ENCODE measurements around the gene XPO5.
A peak's percentile ranks its signal among the peaks of the same experiment; 100 is the strongest.
"Not testable (repeated sequence)": the region's sequence is repeated elsewhere in the genome, so short reads cannot be mapped to it uniquely, and the experiment has no call there.

Gene XPO5

DNA sequence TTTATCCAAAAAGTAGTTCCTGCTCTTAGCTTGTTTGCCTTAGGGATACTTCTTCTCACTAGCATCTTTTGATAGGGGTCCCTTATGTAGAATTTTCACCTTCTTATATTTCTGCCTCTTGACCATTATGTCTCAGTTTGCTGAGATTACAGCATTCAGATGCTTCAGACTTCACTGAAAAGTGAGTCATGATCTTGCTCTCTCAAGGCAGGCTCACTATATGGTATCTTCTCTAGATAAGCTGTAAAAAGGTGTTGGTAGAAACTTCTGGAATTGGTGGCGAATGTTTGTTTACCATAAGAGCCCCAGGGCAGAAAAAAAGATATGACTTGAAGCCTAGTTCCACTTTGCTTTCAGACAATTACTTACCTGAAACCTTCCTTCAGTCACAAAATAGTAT, 33.6 kb upstream of the XPO5 start:
- Histone ChIP-seq H2AFZ (ENCODE audit: low read depth, low read length) (no peak overlapping the region), H3K27me3 (ENCODE audit: insufficient read depth, low read length) (no peaks in the 10 kb centered on the region), H3K36me3 (ENCODE audit: insufficient read depth, low read length) (peaks cover 50% of the 10 kb centered on the region), H3K4me1 (ENCODE audit: insufficient read depth, low read length) (no peaks in the 10 kb centered on the region), H3K4me3 (ENCODE audit: low read length) (no peak overlapping the region), H3K9me3 (ENCODE audit: low read length) (no peaks in the 10 kb centered on the region)

DNA sequence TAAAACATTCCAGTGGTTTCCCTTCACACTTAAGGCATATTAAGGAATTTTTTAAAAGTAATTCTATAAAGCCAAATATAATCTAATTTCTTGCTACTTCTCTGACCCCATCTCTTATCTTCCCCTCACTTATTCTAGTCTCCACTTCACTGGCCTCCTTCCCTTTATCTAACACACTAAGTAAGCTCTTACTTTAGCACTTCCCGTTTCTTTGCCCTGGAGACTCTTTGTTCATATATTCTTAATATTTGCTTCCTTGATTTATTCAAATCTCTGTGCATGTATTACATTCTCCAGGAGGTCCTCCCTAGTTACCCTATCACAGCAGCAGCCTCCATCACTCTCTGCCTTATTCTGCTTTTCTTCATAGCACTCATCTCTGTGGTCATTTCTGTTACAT, 33.0 kb upstream of the XPO5 start:
- peaks cover 49% of the 10 kb centered on the region for H3K36me3 ChIP-seq (ENCODE audit: insufficient read depth, low read length)
- no peaks in the 10 kb centered on the region for H3K4me1 ChIP-seq (ENCODE audit: insufficient read depth, low read length)
- H2AFZ ChIP-seq (ENCODE audit: low read depth, low read length) = no peak overlapping the region
- H3K4me3 ChIP-seq (ENCODE audit: low read length) = no peak overlapping the region
- H3K27me3 ChIP-seq (ENCODE audit: insufficient read depth, low read length) = no peaks in the 10 kb centered on the region
- H3K9me3 ChIP-seq (ENCODE audit: low read length) = no peaks in the 10 kb centered on the region

DNA sequence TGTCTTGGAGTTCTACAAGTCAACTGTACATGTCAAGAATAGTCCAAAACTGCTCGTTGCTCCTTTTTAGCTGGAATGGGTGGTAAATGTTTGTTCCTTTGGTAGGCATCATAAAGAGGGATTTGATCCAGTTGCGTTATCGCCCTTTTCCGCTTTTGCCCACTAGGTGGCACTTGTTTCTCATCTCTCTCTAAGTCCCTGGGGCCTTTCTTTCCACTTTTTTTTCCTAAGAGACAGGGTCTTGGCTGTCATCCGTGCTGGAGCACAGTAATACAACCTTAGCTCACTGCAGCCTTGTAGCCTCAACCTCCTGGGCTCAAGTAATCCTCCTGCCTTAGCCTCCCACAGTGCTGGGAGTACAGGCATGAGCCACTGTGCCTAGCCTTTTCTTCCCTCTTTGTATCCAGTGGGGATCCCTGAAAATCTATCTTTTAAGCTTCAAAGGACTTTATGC, 32.5 kb upstream of the XPO5 start:
- no peak overlapping the region for H2AFZ ChIP-seq (ENCODE audit: low read depth, low read length)
- H3K4me3 ChIP-seq (ENCODE audit: low read length) = no peak overlapping the region
- no peaks in the 10 kb centered on the region for H3K9me3 ChIP-seq (ENCODE audit: low read length)
- peaks cover 49% of the 10 kb centered on the region for H3K36me3 ChIP-seq (ENCODE audit: insufficient read depth, low read length)
- no peaks in the 10 kb centered on the region for H3K4me1 ChIP-seq (ENCODE audit: insufficient read depth, low read length)
- no peaks in the 10 kb centered on the region for H3K27me3 ChIP-seq (ENCODE audit: insufficient read depth, low read length)

DNA sequence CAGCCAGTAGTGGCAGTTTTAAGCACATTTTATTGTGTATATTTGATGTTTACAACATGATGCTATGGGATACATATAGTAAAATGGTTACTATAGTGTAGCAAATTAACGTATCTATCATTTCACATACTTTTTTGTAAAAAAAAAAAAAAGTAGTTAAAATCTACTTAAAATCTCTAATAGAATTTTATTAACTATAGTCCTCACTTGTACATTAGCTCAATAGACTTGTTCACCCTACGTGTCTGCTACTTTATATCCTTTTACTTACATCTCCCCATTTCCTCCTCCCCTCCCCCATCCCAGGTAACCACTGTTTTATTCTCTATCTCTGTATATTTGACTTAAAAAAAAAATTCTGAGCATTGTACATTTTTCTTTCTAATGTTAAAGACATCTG, 30.2 kb upstream of the XPO5 start:
- Histone ChIP-seq H3K27me3 (ENCODE audit: insufficient read depth, low read length) (no peaks in the 10 kb centered on the region), H2AFZ (ENCODE audit: low read depth, low read length) (no peak overlapping the region), H3K4me3 (ENCODE audit: low read length) (no peak overlapping the region), H3K4me1 (ENCODE audit: insufficient read depth, low read length) (no peaks in the 10 kb centered on the region), H3K9me3 (ENCODE audit: low read length) (no peaks in the 10 kb centered on the region), H3K36me3 (ENCODE audit: insufficient read depth, low read length) (peaks cover 54% of the 10 kb centered on the region)

DNA sequence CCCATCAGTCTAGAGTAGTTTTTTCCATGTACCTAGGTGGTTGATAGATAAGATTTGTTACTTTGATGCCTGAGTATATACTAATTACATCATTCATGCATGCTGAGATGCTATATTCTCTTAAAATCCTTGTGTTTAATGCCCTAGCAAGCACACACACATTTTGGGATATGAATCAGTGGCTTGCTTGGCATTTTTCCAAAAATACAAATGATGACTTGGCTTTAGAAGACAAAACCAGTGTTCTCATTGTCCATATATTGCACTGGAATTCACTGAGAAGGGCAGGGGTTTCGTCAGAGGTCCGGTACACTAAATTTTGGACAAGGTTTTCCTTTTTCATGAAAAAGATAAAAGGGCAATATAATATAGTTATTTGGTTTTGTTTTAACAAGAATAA, 28.3 kb upstream of the XPO5 start:
- no peaks in the 10 kb centered on the region for H3K4me1 ChIP-seq (ENCODE audit: insufficient read depth, low read length)
- H3K4me3 ChIP-seq (ENCODE audit: low read length) = no peak overlapping the region
- H3K27me3 ChIP-seq (ENCODE audit: insufficient read depth, low read length) = no peaks in the 10 kb centered on the region
- no peak overlapping the region for H2AFZ ChIP-seq (ENCODE audit: low read depth, low read length)
- peaks cover 52% of the 10 kb centered on the region for H3K36me3 ChIP-seq (ENCODE audit: insufficient read depth, low read length)
- H3K9me3 ChIP-seq (ENCODE audit: low read length) = no peaks in the 10 kb centered on the region

DNA sequence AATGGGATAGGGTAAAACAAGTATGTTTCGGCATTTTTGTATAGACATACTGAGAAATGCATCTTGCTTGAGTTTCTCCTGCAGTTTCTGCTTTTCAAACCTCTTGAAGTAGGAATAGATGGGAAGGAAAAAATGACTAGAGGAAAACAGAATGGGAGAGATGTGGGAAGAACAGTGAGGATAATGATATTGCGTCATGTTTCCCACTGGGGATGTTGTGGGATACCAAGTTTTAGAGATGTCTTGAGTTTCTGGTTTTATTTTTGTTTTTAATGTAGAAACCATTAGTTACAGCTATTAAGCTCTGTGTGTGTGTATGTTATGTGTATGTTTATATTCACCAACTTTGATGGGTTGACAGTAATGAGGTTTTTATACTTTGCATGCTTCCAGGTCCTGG, 24.8 kb upstream of the XPO5 start:
- Histone ChIP-seq H3K9me3 (ENCODE audit: low read length) (no peaks in the 10 kb centered on the region), H3K36me3 (ENCODE audit: insufficient read depth, low read length) (peaks cover 51% of the 10 kb centered on the region), H3K27me3 (ENCODE audit: insufficient read depth, low read length) (no peaks in the 10 kb centered on the region), H2AFZ (ENCODE audit: low read depth, low read length) (no peak overlapping the region), H3K4me1 (ENCODE audit: insufficient read depth, low read length) (no peaks in the 10 kb centered on the region), H3K4me3 (ENCODE audit: low read length) (no peak overlapping the region)

DNA sequence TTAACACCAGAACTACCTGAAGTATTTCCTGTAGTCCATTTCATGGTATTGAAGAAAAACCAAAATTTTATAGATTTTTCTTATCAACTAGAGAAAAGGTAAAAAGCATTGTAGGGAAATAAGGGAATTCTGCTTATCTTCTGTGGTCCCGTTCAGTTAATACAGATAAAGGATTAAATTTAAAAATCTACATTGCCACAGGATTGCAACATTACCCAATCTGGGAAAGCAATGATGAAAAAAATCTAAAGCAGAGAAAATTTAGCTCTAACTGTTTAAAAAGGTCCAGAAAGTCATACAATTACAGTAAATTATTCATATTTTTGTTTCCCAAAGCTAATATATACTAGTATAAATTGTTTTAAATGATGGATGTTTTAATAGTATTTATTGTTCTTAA, 18.1 kb upstream of the XPO5 start:
- H3K36me3 ChIP-seq (ENCODE audit: insufficient read depth, low read length) = peaks cover 29% of the 10 kb centered on the region
- no peak overlapping the region for H3K4me3 ChIP-seq (ENCODE audit: low read length)
- H3K27me3 ChIP-seq (ENCODE audit: insufficient read depth, low read length) = no peaks in the 10 kb centered on the region
- no peaks in the 10 kb centered on the region for H3K9me3 ChIP-seq (ENCODE audit: low read length)
- no peaks in the 10 kb centered on the region for H3K4me1 ChIP-seq (ENCODE audit: insufficient read depth, low read length)
- no peak overlapping the region for H2AFZ ChIP-seq (ENCODE audit: low read depth, low read length)

DNA sequence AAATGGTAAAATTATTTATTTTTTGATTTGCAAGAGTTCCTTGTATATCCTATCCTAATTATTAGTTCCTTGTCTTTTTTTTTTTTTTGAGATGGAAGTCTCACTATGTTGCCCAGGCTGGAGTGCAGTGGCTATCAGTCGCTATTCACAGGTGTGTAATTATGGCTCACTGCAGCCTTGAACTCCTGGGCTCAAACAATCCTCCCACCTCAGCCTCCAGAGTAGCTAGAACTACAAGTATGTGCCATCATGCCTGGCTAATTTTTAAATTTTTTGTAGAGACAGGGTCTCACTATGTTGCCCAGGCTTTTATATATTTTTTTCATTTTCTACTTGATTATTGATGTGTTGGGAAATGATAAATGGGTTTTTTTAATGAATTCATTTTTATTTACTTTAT, 13.7 kb upstream of the XPO5 start:
- peaks cover 49% of the 10 kb centered on the region for H3K36me3 ChIP-seq (ENCODE audit: insufficient read depth, low read length)
- H3K4me1 ChIP-seq (ENCODE audit: insufficient read depth, low read length); H2AFZ ChIP-seq (ENCODE audit: low read depth, low read length); H3K27me3 ChIP-seq (ENCODE audit: insufficient read depth, low read length); H3K4me3 ChIP-seq (ENCODE audit: low read length); H3K9me3 ChIP-seq (ENCODE audit: low read length): not testable (repeated sequence)

DNA sequence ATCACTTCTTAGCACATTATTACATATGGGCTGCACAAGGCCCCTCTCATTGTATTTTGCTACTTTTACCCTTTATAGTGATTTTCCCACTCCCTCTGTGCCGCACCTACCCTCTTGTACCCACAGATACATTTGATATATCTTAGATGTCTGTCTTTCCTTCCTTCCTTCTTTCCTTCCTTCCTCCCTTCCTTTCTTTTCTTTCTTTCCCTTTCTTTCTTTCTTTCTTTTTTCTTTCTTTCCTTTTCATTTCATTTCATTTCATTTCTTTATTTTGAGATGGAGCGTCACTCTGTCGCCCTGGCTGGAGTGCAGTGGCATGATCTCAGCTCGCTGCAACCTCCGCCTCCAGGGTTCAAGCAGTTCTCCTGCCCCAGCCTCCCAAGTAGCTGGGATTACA, 12.4 kb upstream of the XPO5 start:
- no peaks in the 10 kb centered on the region for H3K27me3 ChIP-seq (ENCODE audit: insufficient read depth, low read length)
- H3K4me1 ChIP-seq (ENCODE audit: insufficient read depth, low read length) = no peaks in the 10 kb centered on the region
- no peak overlapping the region for H2AFZ ChIP-seq (ENCODE audit: low read depth, low read length)
- H3K36me3 ChIP-seq (ENCODE audit: insufficient read depth, low read length) = peaks cover 62% of the 10 kb centered on the region
- H3K4me3 ChIP-seq (ENCODE audit: low read length) = no peak overlapping the region
- no peaks in the 10 kb centered on the region for H3K9me3 ChIP-seq (ENCODE audit: low read length)

DNA sequence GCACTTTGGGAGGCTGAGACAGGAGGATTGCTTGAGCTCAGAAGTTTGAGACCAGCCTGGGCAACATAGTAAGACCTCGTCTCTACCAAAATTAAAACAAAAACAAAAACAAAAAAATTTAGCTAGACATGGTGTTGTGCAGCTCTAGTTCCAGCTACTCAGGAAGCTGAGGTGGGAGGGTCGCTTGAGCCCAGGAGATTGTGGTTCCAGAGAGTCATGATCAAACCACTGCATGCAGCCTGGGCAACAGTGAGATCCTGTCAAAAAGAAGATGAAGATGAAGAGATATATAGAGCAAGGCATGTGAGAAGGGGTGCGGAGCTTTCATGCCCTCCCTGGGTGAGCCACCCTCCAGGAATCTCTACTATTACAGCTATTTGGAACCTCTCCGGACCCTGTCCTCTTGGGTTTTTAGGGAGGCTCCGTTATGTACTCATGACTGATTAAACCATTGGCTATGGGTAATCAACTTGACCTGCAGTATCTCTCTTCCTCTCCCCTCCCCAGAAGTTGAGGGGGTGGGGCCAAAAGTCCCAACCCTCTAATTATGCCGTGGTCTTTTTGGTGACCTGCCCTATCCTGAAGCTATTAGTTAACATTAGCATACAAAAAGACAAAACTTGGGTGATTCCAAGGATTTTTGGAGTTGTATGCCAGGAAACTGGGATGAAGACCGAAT, 9.2 kb upstream of the XPO5 start:
- Histone ChIP-seq H3K4me1 (ENCODE audit: insufficient read depth, low read length) (no peaks in the 10 kb centered on the region), H3K36me3 (ENCODE audit: insufficient read depth, low read length) (peaks cover 62% of the 10 kb centered on the region), H2AFZ (ENCODE audit: low read depth, low read length) (no peak overlapping the region), H3K4me3 (ENCODE audit: low read length) (no peak overlapping the region), H3K9me3 (ENCODE audit: low read length) (no peaks in the 10 kb centered on the region), H3K27me3 (ENCODE audit: insufficient read depth, low read length) (no peaks in the 10 kb centered on the region)

DNA sequence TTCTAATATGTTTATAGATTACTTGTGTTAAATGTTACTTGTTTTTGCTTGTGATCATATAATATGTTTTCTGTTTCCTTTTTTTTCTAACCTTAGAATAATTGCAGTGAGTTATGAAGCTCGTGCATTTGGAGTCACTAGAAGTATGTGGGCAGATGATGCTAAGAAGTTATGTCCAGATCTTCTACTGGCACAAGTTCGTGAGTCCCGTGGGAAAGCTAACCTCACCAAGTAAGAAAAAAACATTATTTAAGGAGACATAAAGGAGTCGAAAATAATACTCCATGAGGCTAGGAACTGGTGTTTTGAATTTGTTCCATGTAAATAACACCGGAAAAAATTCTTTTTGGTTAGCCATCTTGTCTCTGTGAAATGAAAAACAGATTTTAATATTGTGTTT, 7.1 kb upstream of the XPO5 start:
- Histone ChIP-seq H3K4me1 (ENCODE audit: insufficient read depth, low read length) (no peaks in the 10 kb centered on the region), H3K9me3 (ENCODE audit: low read length) (peaks cover 3% of the 10 kb centered on the region), H3K27me3 (ENCODE audit: insufficient read depth, low read length) (no peaks in the 10 kb centered on the region), H3K36me3 (ENCODE audit: insufficient read depth, low read length) (peaks cover 52% of the 10 kb centered on the region), H3K4me3 (ENCODE audit: low read length) (no peak overlapping the region), H2AFZ (ENCODE audit: low read depth, low read length) (no peak overlapping the region)

DNA sequence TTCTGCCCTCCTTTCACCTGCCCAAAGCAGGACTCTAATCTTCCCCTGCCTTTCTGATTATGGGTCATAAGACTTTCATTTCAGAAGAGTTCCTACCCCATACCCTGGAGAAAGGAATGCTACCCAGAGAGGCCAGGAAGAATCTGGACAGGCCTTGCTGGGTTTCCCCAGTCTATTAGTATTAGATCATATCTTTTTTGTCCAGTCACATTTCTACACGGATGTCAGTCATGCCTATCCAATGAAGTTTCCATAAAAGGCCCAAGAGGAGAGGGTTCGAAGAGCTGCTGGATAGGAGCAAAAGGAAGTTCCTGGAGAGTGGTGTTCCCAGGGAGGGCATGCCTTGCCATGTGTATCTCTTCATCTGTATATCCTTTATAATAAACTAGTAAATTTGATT, 3.3 kb upstream of the XPO5 start:
- no peaks in the 10 kb centered on the region for H3K27me3 ChIP-seq (ENCODE audit: insufficient read depth, low read length)
- H3K9me3 ChIP-seq (ENCODE audit: low read length) = peaks cover 3% of the 10 kb centered on the region
- H3K4me1 ChIP-seq (ENCODE audit: insufficient read depth, low read length) = peaks cover 15% of the 10 kb centered on the region
- peaks cover 24% of the 10 kb centered on the region for H3K36me3 ChIP-seq (ENCODE audit: insufficient read depth, low read length)
- no peak overlapping the region for H2AFZ ChIP-seq (ENCODE audit: low read depth, low read length)
- H3K4me3 ChIP-seq (ENCODE audit: low read length) = no peak overlapping the region

DNA sequence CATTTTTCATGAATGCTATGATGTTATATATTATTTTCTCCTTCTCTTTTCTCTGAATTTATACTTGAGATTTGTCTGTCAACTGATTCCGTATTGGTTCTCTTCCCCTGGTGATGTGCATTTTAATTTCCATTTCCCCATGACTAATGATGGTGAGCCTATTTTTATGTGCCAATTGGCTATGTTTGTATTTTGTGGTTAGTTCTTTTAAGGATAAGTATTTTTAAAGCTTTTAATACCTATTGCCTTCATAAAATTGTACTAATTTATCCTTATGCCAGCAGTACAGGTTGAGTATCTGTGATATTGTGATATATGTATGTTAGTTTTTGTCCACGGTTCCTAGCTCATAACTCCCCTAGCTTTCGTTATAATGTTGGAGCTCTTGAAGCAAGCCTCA, 2.9 kb upstream of the XPO5 start:
- H3K9me3 ChIP-seq (ENCODE audit: low read length) = peaks cover 3% of the 10 kb centered on the region
- H3K4me3 ChIP-seq (ENCODE audit: low read length) = no peak overlapping the region
- H3K36me3 ChIP-seq (ENCODE audit: insufficient read depth, low read length) = peaks cover 19% of the 10 kb centered on the region
- no peaks in the 10 kb centered on the region for H3K27me3 ChIP-seq (ENCODE audit: insufficient read depth, low read length)
- peaks cover 15% of the 10 kb centered on the region for H3K4me1 ChIP-seq (ENCODE audit: insufficient read depth, low read length)
- H2AFZ ChIP-seq (ENCODE audit: low read depth, low read length) = no peak overlapping the region

DNA sequence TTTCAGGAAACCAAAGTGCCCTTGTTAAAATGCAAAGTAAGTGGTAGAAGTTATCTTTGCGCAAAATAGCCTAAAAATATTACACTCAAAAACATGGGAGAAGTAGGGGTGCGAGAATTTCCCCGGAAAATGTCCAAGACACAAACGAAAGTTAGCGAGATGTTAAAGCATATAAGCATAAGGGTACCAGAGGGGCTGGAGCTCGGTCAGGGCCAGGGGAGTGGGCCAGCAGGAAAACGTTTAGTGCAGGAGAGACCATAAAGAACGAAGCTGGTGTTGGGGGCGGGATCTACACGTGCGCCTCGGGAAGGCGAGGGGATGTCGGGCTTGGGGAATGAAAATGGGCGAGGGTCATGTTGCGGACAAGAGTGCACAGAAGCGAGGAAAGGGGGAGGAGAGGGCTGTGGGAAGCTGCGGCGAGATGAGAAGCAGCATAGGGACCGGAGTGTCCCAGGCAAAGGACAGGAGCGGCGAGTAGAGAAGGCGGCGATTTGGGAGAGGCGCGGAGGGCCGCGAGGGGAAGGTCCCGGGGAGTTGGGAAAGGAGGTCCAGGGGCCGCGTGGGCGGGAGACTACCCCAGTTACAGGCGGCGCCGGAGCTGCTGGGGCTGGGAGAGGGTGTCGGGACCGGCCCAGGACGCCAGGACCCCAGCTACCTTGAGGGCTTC, 600 bp downstream of the XPO5 start:
- peak overlapping the region; percentile 86 for H3K4me3 ChIP-seq (ENCODE audit: low read length)
- peaks cover 32% of the 10 kb centered on the region for H3K36me3 ChIP-seq (ENCODE audit: insufficient read depth, low read length)
- no peaks in the 10 kb centered on the region for H3K27me3 ChIP-seq (ENCODE audit: insufficient read depth, low read length)
- H3K9me3 ChIP-seq (ENCODE audit: low read length) = peaks cover 3% of the 10 kb centered on the region
- H3K4me1 ChIP-seq (ENCODE audit: insufficient read depth, low read length) = peaks cover 15% of the 10 kb centered on the region
- peak overlapping the region; percentile 62 for H2AFZ ChIP-seq (ENCODE audit: low read depth, low read length)

Data from neuron (in vitro differentiated cells).